ENCODE results near the gene C1orf105.
"Not testable (repeated sequence)": the region's sequence is repeated elsewhere in the genome, so short reads cannot be mapped to it uniquely, and the experiment has no call there.

The C1orf105 gene

GRCh38 chr1:172420385-172420784 is at the start of gene C1orf105:
C1orf105 (plus strand) TSS chr1:172420685; CDS start chr1:172420886, 201 bp downstream.
- no peak for DNase-seq

- DNase-seq = not testable (repeated sequence)
Observed at GRCh38 chr1:172371646-172372045, 48.8 kb upstream of the C1orf105 start.

GRCh38 chr1:172373864-172374263 is 46.6 kb upstream of the C1orf105 start:
- no peak for DNase-seq

- DNase-seq = no peak
Observed at GRCh38 chr1:172375211-172375631, 45.3 kb upstream of the C1orf105 start.

GRCh38 chr1:172376431-172376830 is 44.1 kb upstream of the C1orf105 start:
- no peak for DNase-seq

GRCh38 chr1:172377565-172377964 is 42.9 kb upstream of the C1orf105 start:
- no peak for DNase-seq

- DNase-seq = no peak
Observed at GRCh38 chr1:172378109-172378760, 42.2 kb upstream of the C1orf105 start.

GRCh38 chr1:172380441-172381244 is 39.8 kb upstream of the C1orf105 start:
- DNase-seq = no peak

GRCh38 chr1:172381946-172382345 is 38.5 kb upstream of the C1orf105 start:
- DNase-seq = no peak

- DNase-seq = no peak
Observed at GRCh38 chr1:172382406-172382805, 38.1 kb upstream of the C1orf105 start.

- DNase-seq = no peak
Observed at GRCh38 chr1:172382990-172383389, 37.5 kb upstream of the C1orf105 start.

GRCh38 chr1:172383536-172383935 is 36.9 kb upstream of the C1orf105 start:
- DNase-seq = no peak

GRCh38 chr1:172384656-172385055 is 35.8 kb upstream of the C1orf105 start:
- no peak for DNase-seq

GRCh38 chr1:172386046-172386445 is 34.4 kb upstream of the C1orf105 start:
- DNase-seq = no peak

GRCh38 chr1:172388490-172388889 is 32.0 kb upstream of the C1orf105 start:
- DNase-seq = no peak

GRCh38 chr1:172390301-172390682 is 30.2 kb upstream of the C1orf105 start:
- DNase-seq = peak; percentile 61

- peak; percentile 56 for DNase-seq
Observed at GRCh38 chr1:172390683-172391551, 29.6 kb upstream of the C1orf105 start.

- DNase-seq = no peak
Observed at GRCh38 chr1:172391976-172392375, 28.5 kb upstream of the C1orf105 start.

GRCh38 chr1:172393354-172393753 is 27.1 kb upstream of the C1orf105 start:
- no peak for DNase-seq

GRCh38 chr1:172394141-172394751 is 26.2 kb upstream of the C1orf105 start:
- no peak for DNase-seq

- no peak for DNase-seq
Observed at GRCh38 chr1:172394811-172395210, 25.7 kb upstream of the C1orf105 start.

GRCh38 chr1:172395576-172395975 is 24.9 kb upstream of the C1orf105 start:
- no peak for DNase-seq

GRCh38 chr1:172397221-172397620 is 23.3 kb upstream of the C1orf105 start:
- no peak for DNase-seq

Measured in islet precursor cell (in vitro differentiated cells).